ENCODE results near the gene TAF4.
"Not testable (repeated sequence)": the region's sequence is repeated elsewhere in the genome, so short reads cannot be mapped to it uniquely, and the experiment has no call there.

Gene TAF4

GRCh38 chr20:62055862-62056115 lies 9.9 kb downstream of the TAF4 start:
- DNase-seq, result not testable (repeated sequence)

- no peak for DNase-seq
Observed at GRCh38 chr20:62055106-62055861, 10.4 kb downstream of the TAF4 start.

GRCh38 chr20:62054451-62054953 lies 11.2 kb downstream of the TAF4 start:
- no peak for DNase-seq

GRCh38 chr20:62053465-62054196 lies 12.1 kb downstream of the TAF4 start:
- no peak for DNase-seq

GRCh38 chr20:62052842-62053464 lies 12.7 kb downstream of the TAF4 start:
- DNase-seq, result no peak

- DNase-seq, result no peak
Observed at GRCh38 chr20:62052336-62052841, 13.3 kb downstream of the TAF4 start.

- DNase-seq, result no peak
Observed at GRCh38 chr20:62051546-62052255, 14.0 kb downstream of the TAF4 start.

- DNase-seq, result no peak
Observed at GRCh38 chr20:62051144-62051543, 14.5 kb downstream of the TAF4 start.

- DNase-seq, result no peak
Observed at GRCh38 chr20:62050166-62051120, 15.2 kb downstream of the TAF4 start.

- no peak for DNase-seq
Observed at GRCh38 chr20:62049342-62050165, 16.1 kb downstream of the TAF4 start.

GRCh38 chr20:62048821-62049291 lies 16.8 kb downstream of the TAF4 start:
- DNase-seq, result no peak

GRCh38 chr20:62048346-62048761 lies 17.3 kb downstream of the TAF4 start:
- no peak for DNase-seq

GRCh38 chr20:62047666-62048345 lies 17.9 kb downstream of the TAF4 start:
- no peak for DNase-seq

GRCh38 chr20:62046431-62046830 lies 19.2 kb downstream of the TAF4 start:
- no peak for DNase-seq

GRCh38 chr20:62045529-62046285 lies 20.0 kb downstream of the TAF4 start:
- DNase-seq, result no peak

GRCh38 chr20:62045118-62045517 lies 20.6 kb downstream of the TAF4 start:
- no peak for DNase-seq

GRCh38 chr20:62044631-62045030 lies 21.1 kb downstream of the TAF4 start:
- DNase-seq, result no peak

GRCh38 chr20:62043131-62043914 lies 22.4 kb downstream of the TAF4 start:
- DNase-seq, result no peak
